Fibroblast of villous mesenchyme (primary cell): ENCODE data around the gene PEDS1. TPM values are rescaled to one million over a fixed set of nuclear protein-coding genes. Genes with fewer than 3 reads are reported as not detected.
"Not testable (repeated sequence)": the region's sequence is repeated elsewhere in the genome, so short reads cannot be mapped to it uniquely, and the experiment has no call there.

Experiments
- DNase-seq: peaks from one replicate; pipeline ENCODE4 v3.0.0-alpha.2; 2010; ENCODE audit warnings: low read depth
- H3K4me3 ChIP-seq: 2 replicates; pipeline ENCODE4 v1.5.1; 2011; ENCODE audit warnings: low read depth, mild to moderate bottlenecking, low read length
- CTCF ChIP-seq: IDR thresholded peaks from 2 replicates; pipeline ENCODE4 v1.5.1; 2012; ENCODE audit warnings: low read depth, mild to moderate bottlenecking, low read length; ENCODE audit not compliant: insufficient read depth
- total RNA-seq: library from RNA; depleted of rRNA; stranded (reverse); fragments of >200 nt; gene quantifications from 2 replicates; pipeline ENCODE4 v1.2.3, GENCODE V29; 2012

The PEDS1 gene
- total RNA-seq = 25.9 and 27.7 TPM in 2 replicates

DNA sequence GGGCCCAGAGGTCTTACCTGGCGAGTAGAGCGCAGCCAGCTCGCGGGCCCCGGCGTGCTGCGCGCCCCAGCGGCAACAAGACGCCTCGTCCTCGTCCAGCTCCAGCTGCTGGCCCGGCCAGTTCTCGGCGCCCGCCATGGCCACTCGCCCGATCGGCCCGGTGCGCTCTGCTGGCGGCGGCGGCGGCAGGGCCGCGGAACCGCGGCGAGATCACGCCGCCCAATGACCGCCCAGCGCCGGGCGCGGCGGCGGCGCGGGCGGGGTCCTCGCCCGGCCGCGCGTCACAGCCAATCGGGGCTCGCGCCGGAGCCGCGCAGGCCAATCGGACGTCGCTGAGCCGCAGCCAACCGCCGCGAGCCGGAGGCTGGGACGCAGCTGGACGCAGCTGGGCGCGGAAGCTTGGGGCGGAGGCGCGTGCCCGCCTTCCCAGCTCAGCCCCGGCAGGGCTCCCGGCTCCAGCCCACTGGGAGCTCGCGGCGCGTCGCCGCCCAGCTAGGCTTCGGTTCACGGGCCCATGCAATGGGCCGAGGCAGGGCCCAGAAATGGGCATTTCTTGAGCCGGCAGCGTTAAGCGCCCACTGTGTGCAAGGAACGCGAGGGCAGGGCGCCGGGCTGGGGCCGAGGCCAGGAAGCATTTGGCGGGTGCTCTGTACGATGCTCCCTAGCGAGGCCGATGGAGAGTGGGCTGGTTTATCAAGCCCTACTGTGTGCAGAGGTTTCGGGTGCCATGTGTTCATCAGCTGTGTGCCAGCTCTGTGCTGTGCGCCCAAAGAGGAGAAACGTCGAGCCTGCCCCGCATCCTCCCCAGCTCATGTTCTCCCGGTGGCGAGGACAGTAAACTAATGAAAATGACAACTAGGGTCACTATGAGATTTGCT is at the start of gene PEDS1:
TSS of gene PEDS1 (minus strand) at position 224 of the 878 bp plus-strand sequence. CDS start at position 138, 86 bp downstream.
- TF ChIP-seq CTCF = no peak
- peak; percentile 91 for DNase-seq
- H3K4me3 ChIP-seq = peak within 1 kb of the TSS; percentile 85

- no peak for TF ChIP-seq CTCF
- no peak for DNase-seq
These were observed 49.2 kb upstream of the PEDS1 start for GRCh38 chr20:50202677-50203076.

DNA sequence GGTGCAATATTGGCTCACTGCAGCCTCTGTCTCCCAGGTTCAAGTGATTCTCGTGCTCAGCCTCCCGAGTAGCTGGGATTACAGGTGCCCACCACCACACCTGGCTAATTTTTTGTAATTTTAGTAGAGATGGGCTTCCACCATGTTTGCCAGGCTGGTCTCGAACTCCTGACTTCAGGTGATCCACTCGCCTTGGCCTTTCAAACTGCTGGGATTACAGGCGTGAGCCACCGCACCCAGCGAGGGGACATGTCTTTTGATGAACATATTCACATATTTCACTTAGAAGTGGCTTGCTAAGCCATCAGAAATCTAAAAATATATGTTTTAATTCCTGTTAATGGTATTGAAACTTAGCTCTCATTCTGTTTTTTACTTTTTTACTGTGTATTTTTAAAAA is 48.2 kb upstream of the PEDS1 start:
- DNase-seq, H3K4me3 ChIP-seq: not testable (repeated sequence)

More at GRCh38 chr20:50202677-50203076, 49.2 kb upstream of the PEDS1 start:
- no peak overlapping the region for H3K4me3 ChIP-seq

DNA sequence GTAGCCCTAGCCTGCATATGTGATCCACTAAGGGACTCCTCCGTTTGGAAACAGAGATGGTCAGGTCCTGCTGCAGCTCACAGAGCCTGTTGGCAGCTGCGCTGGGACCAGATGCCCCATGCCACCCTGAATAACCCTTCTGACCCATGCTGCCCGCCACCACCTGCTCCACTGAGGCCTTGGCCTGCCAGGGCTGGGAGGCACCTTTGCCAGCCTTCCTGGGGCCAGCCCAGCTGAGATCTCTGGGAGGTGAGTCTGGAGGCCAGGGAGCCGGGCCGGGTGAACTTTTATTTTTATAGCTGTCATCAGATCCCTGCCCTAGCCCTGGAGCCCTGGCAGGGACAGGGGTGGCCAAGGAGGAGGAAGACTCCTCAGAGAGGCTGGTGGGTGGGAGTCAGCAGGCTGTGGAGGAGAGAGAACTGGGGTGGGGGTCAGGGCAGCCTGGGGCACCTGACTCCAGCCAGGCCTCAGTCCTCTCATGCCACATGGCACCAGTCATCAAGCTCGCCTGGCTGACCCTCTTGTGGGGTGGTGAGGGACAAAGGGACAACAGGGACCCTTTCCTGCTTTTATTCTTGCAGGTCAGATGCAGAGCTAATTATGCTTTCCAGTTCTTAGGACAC is 47.1 kb upstream of the PEDS1 start:
- no peak overlapping the region for H3K4me3 ChIP-seq
- no peak for DNase-seq
- TF ChIP-seq CTCF = no peak

DNA sequence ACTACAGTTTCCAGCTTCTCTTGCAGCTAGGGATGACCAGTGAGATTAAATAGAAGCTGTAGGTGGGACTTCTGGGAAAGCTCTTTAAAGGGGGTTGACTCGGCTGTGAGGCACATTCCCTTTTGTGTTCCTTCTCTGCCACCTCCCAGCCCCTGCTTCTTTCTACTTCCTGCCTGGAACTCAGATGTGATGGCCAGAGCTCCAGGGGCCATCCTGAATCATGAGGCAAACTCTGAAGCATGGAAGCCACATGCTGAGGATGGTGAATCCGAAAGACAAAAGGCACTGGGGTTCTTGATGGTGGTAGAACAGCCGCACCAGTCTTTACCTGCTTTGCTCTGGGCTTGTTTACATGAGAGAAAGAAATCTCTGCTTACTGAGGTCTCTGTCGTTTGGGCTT is 46.2 kb upstream of the PEDS1 start:
- DNase-seq = no peak
- H3K4me3 ChIP-seq = no peak overlapping the region
- no peak for TF ChIP-seq CTCF

DNA sequence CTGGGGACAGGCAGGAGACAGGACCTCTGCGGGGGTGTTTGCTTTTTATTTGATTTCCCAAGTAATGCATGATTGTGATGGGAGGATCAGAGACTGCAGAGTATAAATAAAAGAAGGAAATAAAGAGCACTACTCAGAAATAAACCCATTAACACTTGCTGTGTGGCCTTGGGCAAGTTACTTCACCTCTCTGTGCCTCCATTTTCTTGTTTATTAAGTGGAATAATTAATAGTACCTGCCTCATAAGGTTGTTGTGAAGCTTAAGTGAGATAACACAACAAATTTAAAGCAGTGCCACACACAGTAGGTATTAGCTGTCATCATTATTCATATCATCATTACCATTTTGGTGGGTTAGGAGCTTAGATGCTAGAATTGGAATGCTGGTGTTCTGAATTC is 45.2 kb upstream of the PEDS1 start:
- DNase-seq = no peak
- no peak overlapping the region for H3K4me3 ChIP-seq
- no peak for TF ChIP-seq CTCF

DNA sequence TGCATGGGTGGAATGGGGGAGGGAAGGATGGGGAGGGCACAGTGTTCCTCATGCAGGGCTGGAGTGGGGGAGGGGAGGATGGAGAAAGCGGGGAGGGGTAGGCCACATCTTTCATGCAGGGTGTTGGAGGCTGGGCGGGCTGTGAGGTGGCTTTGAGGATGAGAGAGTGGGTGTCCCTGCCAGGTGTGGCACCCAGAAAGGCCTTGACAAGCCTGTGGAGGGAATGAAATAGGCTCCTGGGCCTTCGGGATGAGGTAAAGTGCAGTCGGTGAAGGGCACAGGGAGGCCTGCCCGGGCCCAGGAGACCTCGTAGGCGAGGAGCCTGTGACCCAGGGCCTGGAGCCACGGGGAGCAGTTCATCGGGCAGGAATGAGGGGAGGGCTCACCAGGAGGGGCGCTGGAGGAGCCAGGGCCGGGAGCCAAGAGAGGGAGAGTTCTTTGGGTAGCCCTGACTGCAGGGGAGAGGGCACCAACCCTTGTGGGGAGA is 44.7 kb upstream of the PEDS1 start:
- TF ChIP-seq CTCF = no peak
- DNase-seq = no peak
- H3K4me3 ChIP-seq = no peak overlapping the region
